ENCODE data around the gene SDSL.

Gene SDSL

GRCh38 chr12:113425960-113426453 is 3.8 kb downstream of the SDSL start:
- H3K36me3 ChIP-seq (ENCODE audit: low read length): no peaks in the 10 kb centered on the region
- no peak overlapping the region for H3K4me2 ChIP-seq (ENCODE audit: low read depth, low read length, poor library complexity, severe bottlenecking)
- no peaks in the 10 kb centered on the region for H3F3A ChIP-seq (ENCODE audit: insufficient read depth)
- no peak overlapping the region for H3K9ac ChIP-seq (ENCODE audit: low read length)
- H3K4me3 ChIP-seq (ENCODE audit: insufficient read depth, low read length, poor library complexity, severe bottlenecking): no peak overlapping the region
- TF ChIP-seq, protein P1, sequence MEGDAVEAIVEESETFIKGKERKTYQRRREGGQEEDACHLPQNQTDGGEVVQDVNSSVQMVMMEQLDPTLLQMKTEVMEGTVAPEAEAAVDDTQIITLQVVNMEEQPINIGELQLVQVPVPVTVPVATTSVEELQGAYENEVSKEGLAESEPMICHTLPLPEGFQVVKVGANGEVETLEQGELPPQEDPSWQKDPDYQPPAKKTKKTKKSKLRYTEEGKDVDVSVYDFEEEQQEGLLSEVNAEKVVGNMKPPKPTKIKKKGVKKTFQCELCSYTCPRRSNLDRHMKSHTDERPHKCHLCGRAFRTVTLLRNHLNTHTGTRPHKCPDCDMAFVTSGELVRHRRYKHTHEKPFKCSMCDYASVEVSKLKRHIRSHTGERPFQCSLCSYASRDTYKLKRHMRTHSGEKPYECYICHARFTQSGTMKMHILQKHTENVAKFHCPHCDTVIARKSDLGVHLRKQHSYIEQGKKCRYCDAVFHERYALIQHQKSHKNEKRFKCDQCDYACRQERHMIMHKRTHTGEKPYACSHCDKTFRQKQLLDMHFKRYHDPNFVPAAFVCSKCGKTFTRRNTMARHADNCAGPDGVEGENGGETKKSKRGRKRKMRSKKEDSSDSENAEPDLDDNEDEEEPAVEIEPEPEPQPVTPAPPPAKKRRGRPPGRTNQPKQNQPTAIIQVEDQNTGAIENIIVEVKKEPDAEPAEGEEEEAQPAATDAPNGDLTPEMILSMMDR (IDR thresholded peaks at IDR 0.05; ENCODE audit: insufficient read depth, low read length, poor library complexity, severe bottlenecking): no peak
- no peak for TF ChIP-seq EZH2phosphoT487 (conservative IDR thresholded peaks at IDR 0.05; ENCODE audit: low read length)
- no peaks in the 10 kb centered on the region for H4K20me1 ChIP-seq (ENCODE audit: low read depth, low read length)
- H2AFZ ChIP-seq (ENCODE audit: low read depth, low read length, severe bottlenecking): no peak overlapping the region
- H3K27me3 ChIP-seq (ENCODE audit: low read length): no peaks in the 10 kb centered on the region; the same call in 1 of the 2 replicates
- H3K79me2 ChIP-seq (ENCODE audit: insufficient read depth, low read length): no peaks in the 10 kb centered on the region
- H3K9me2 ChIP-seq (replicated peaks; ENCODE audit: insufficient read depth, low read length): no peaks in the 10 kb centered on the region
- H3K9me3 ChIP-seq (ENCODE audit: insufficient read depth, low read length): no peaks in the 10 kb centered on the region
- no peak overlapping the region for H3K27ac ChIP-seq (ENCODE audit: low read depth, low read length)

GRCh38 chr12:113427882-113428281 is 5.7 kb downstream of the SDSL start:
- Histone ChIP-seq H3K4me2 (ENCODE audit: low read depth, low read length, poor library complexity, severe bottlenecking) (no peak overlapping the region), H3K27me3 (ENCODE audit: low read length) (no peaks in the 10 kb centered on the region; the same call in 1 of the 2 replicates)
- TF ChIP-seq, protein P1 (IDR thresholded peaks at IDR 0.05; ENCODE audit: insufficient read depth, low read length, poor library complexity, severe bottlenecking): no peak
- no peak for TF ChIP-seq EZH2phosphoT487 (conservative IDR thresholded peaks at IDR 0.05; ENCODE audit: low read length)

GRCh38 chr12:113428482-113428881 is 6.3 kb downstream of the SDSL start:
- no peaks in the 10 kb centered on the region for H3K79me2 ChIP-seq (ENCODE audit: insufficient read depth, low read length)
- no peaks in the 10 kb centered on the region for H3K9me3 ChIP-seq (ENCODE audit: insufficient read depth, low read length)
- H3F3A ChIP-seq (ENCODE audit: insufficient read depth): no peaks in the 10 kb centered on the region
- H4K20me1 ChIP-seq (ENCODE audit: low read depth, low read length): no peaks in the 10 kb centered on the region
- no peak overlapping the region for H3K4me2 ChIP-seq (ENCODE audit: low read depth, low read length, poor library complexity, severe bottlenecking)
- no peak overlapping the region for H3K27ac ChIP-seq (ENCODE audit: low read depth, low read length)
- H3K9me2 ChIP-seq (replicated peaks; ENCODE audit: insufficient read depth, low read length): no peaks in the 10 kb centered on the region
- H3K9ac ChIP-seq (ENCODE audit: low read length): no peak overlapping the region
- no peaks in the 10 kb centered on the region; the same call in 1 of the 2 replicates for H3K27me3 ChIP-seq (ENCODE audit: low read length)
- no peak overlapping the region for H2AFZ ChIP-seq (ENCODE audit: low read depth, low read length, severe bottlenecking)
- H3K4me3 ChIP-seq (ENCODE audit: insufficient read depth, low read length, poor library complexity, severe bottlenecking): no peak overlapping the region
- no peak for TF ChIP-seq EZH2phosphoT487 (conservative IDR thresholded peaks at IDR 0.05; ENCODE audit: low read length)
- TF ChIP-seq, protein P1 (IDR thresholded peaks at IDR 0.05; ENCODE audit: insufficient read depth, low read length, poor library complexity, severe bottlenecking): no peak
- H3K36me3 ChIP-seq (ENCODE audit: low read length): no peaks in the 10 kb centered on the region

More at GRCh38 chr12:113427882-113428281, 5.7 kb downstream of the SDSL start:
- no peaks in the 10 kb centered on the region for H3K36me3 ChIP-seq (ENCODE audit: low read length)
- H4K20me1 ChIP-seq (ENCODE audit: low read depth, low read length): no peaks in the 10 kb centered on the region
- no peaks in the 10 kb centered on the region for H3K79me2 ChIP-seq (ENCODE audit: insufficient read depth, low read length)
- H3K9ac ChIP-seq (ENCODE audit: low read length): no peak overlapping the region
- H3F3A ChIP-seq (ENCODE audit: insufficient read depth): no peaks in the 10 kb centered on the region
- H3K4me3 ChIP-seq (ENCODE audit: insufficient read depth, low read length, poor library complexity, severe bottlenecking): no peak overlapping the region
- H3K9me2 ChIP-seq (replicated peaks; ENCODE audit: insufficient read depth, low read length): no peaks in the 10 kb centered on the region
- H3K9me3 ChIP-seq (ENCODE audit: insufficient read depth, low read length): no peaks in the 10 kb centered on the region
- no peak overlapping the region for H3K27ac ChIP-seq (ENCODE audit: low read depth, low read length)
- no peak overlapping the region for H2AFZ ChIP-seq (ENCODE audit: low read depth, low read length, severe bottlenecking)

Data from SU-DHL-6 (cell line).